Endothelial cell of umbilical vein (primary cell): Measurements from ENCODE around the gene MRE11.

Experiments
- FOS ChIP-seq: IDR thresholded peaks from 2 replicates; pipeline ENCODE4 v1.6.1; 2011; ENCODE audit warnings: mild to moderate bottlenecking, low read length, moderate library complexity, borderline replicate concordance; ENCODE audit not compliant: insufficient read depth
- POLR2A ChIP-seq: IDR thresholded peaks from 2 replicates; pipeline ENCODE4 v1.6.1; 2012; ENCODE audit warnings: low read depth, mild to moderate bottlenecking, control low read depth, low read length
- POLR2AphosphoS5 ChIP-seq: IDR thresholded peaks from 2 replicates; pipeline ENCODE4 v1.6.1; 2012; ENCODE audit warnings: low read depth, mild to moderate bottlenecking, control low read depth, low read length, moderate library complexity; ENCODE audit not compliant: insufficient read depth
- TF ChIP-seq, protein P1 (sequence below), 2 donors: IDR thresholded peaks; 1 replicate in 1 of 2; 2 replicates in 1 of 2; pipeline ENCODE4 v1.5.1; 2011; ENCODE audit warnings: low read length in 2 of 2, mild to moderate bottlenecking in 2 of 2, moderate library complexity in 2 of 2, control low read depth in 1 of 2, inconsistent platforms in 1 of 2, low read depth in 1 of 2; ENCODE audit not compliant: insufficient read depth in 1 of 2; ENCODE audit errors: extremely low read depth in 1 of 2

DNA sequence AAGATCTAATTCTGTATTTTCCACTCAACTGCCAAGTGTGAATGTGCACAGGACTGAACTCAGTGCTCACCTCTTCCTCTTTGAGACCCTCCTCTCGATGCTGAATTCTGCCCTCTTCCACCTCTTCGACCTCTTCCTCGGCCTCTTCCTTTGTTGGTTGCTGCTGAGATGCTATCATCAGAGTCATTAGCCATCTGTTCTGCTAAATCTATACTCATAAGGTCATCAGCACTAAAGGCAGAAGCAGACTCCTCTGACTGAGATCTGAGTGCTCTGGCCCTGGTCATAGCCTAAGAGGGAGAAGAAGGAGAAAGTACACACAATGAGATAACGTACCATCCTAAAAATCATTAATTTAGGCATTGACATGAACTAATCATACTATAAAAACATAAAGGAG, 46.5 kb downstream of the MRE11 start:
- TF ChIP-seq, protein P1, sequence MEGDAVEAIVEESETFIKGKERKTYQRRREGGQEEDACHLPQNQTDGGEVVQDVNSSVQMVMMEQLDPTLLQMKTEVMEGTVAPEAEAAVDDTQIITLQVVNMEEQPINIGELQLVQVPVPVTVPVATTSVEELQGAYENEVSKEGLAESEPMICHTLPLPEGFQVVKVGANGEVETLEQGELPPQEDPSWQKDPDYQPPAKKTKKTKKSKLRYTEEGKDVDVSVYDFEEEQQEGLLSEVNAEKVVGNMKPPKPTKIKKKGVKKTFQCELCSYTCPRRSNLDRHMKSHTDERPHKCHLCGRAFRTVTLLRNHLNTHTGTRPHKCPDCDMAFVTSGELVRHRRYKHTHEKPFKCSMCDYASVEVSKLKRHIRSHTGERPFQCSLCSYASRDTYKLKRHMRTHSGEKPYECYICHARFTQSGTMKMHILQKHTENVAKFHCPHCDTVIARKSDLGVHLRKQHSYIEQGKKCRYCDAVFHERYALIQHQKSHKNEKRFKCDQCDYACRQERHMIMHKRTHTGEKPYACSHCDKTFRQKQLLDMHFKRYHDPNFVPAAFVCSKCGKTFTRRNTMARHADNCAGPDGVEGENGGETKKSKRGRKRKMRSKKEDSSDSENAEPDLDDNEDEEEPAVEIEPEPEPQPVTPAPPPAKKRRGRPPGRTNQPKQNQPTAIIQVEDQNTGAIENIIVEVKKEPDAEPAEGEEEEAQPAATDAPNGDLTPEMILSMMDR (IDR thresholded peaks at IDR 0.05; ENCODE audit: extremely low read depth in 1 of 2, insufficient read depth in 1 of 2, low read depth in 1 of 2, low read length in 2 of 2), result no peak
- TF ChIP-seq POLR2A, result no peak
- no peak for TF ChIP-seq POLR2AphosphoS5
- TF ChIP-seq FOS, result no peak
